Measurements from ENCODE around the gene ZNF732.
"Not testable (repeated sequence)": the region's sequence is repeated elsewhere in the genome, so short reads cannot be mapped to it uniquely, and the experiment has no call there.

Gene ZNF732

GRCh38 chr4:314296-314903, 9.1 kb upstream of the ZNF732 start:
- H3K36me3 ChIP-seq (ENCODE audit: insufficient read depth, low read length), result no peaks in the 10 kb centered on the region; the same call in 1 of the 2 replicates
- no peak overlapping the region for H3K4me2 ChIP-seq (ENCODE audit: low read length)
- H3K4me3 ChIP-seq (ENCODE audit: low read depth, low read length, poor library complexity, severe bottlenecking), result no peak overlapping the region
- no peaks in the 10 kb centered on the region for H4K20me1 ChIP-seq (ENCODE audit: insufficient read depth, low read length)
- no peaks in the 10 kb centered on the region for H3K9me2 ChIP-seq (ENCODE audit: low read depth, low read length)
- no peaks in the 10 kb centered on the region for H3K9me3 ChIP-seq (ENCODE audit: low read length)
- H2AFZ ChIP-seq (ENCODE audit: low read length), result no peak overlapping the region
- H3K9ac ChIP-seq (ENCODE audit: low read length), result no peak overlapping the region
- no peak for TF ChIP-seq EZH2 (IDR thresholded peaks at IDR 0.05; ENCODE audit: borderline replicate concordance, low read length)
- no peak for TF ChIP-seq CTCF (IDR thresholded peaks at IDR 0.05; ENCODE audit: low read length)
- no peaks in the 10 kb centered on the region for H3F3A ChIP-seq (ENCODE audit: insufficient read depth, low read length)
- no peaks in the 10 kb centered on the region for H3K79me2 ChIP-seq (ENCODE audit: insufficient read depth, low read length)
- H3K27ac ChIP-seq (ENCODE audit: low read depth, low read length, poor library complexity, severe bottlenecking), result peak overlapping the region; percentile 63
- H3K27me3 ChIP-seq (ENCODE audit: insufficient read depth, low read length), result no peaks in the 10 kb centered on the region
- H3K4me1 ChIP-seq (ENCODE audit: insufficient read depth, low read length, severe bottlenecking), result peaks cover 15% of the 10 kb centered on the region

GRCh38 chr4:309807-310206, 4.5 kb upstream of the ZNF732 start:
- no peaks in the 10 kb centered on the region for H3K9me2 ChIP-seq (ENCODE audit: low read depth, low read length)
- H3K27ac ChIP-seq (ENCODE audit: low read depth, low read length, poor library complexity, severe bottlenecking), result no peak overlapping the region
- H3K27me3 ChIP-seq (ENCODE audit: insufficient read depth, low read length), result no peaks in the 10 kb centered on the region
- H3F3A ChIP-seq (ENCODE audit: insufficient read depth, low read length), result no peaks in the 10 kb centered on the region
- no peak overlapping the region for H2AFZ ChIP-seq (ENCODE audit: low read length)
- H3K4me3 ChIP-seq (ENCODE audit: low read depth, low read length, poor library complexity, severe bottlenecking), result no peak overlapping the region
- H3K79me2 ChIP-seq (ENCODE audit: insufficient read depth, low read length), result no peaks in the 10 kb centered on the region
- H3K9me3 ChIP-seq (ENCODE audit: low read length), result no peaks in the 10 kb centered on the region
- H3K36me3 ChIP-seq (ENCODE audit: insufficient read depth, low read length), result no peaks in the 10 kb centered on the region; the same call in 1 of the 2 replicates
- TF ChIP-seq CTCF (IDR thresholded peaks at IDR 0.05; ENCODE audit: low read length), result no peak
- TF ChIP-seq EZH2 (IDR thresholded peaks at IDR 0.05; ENCODE audit: borderline replicate concordance, low read length), result no peak
- no peak overlapping the region for H3K9ac ChIP-seq (ENCODE audit: low read length)
- H4K20me1 ChIP-seq (ENCODE audit: insufficient read depth, low read length), result no peaks in the 10 kb centered on the region
- H3K4me1 ChIP-seq (ENCODE audit: insufficient read depth, low read length, severe bottlenecking), result peaks cover 40% of the 10 kb centered on the region
- no peak overlapping the region for H3K4me2 ChIP-seq (ENCODE audit: low read length)

- H3F3A ChIP-seq (ENCODE audit: insufficient read depth, low read length), result no peaks in the 10 kb centered on the region
- TF ChIP-seq CTCF (IDR thresholded peaks at IDR 0.05; ENCODE audit: low read length) (no peak), EZH2 (IDR thresholded peaks at IDR 0.05; ENCODE audit: borderline replicate concordance, low read length) (no peak)
- no peaks in the 10 kb centered on the region for H3K9me3 ChIP-seq (ENCODE audit: low read length)
- no peaks in the 10 kb centered on the region for H4K20me1 ChIP-seq (ENCODE audit: insufficient read depth, low read length)
- H3K79me2 ChIP-seq (ENCODE audit: insufficient read depth, low read length), result no peaks in the 10 kb centered on the region
- no peaks in the 10 kb centered on the region for H3K27me3 ChIP-seq (ENCODE audit: insufficient read depth, low read length)
- H2AFZ ChIP-seq (ENCODE audit: low read length), result no peak overlapping the region
- peak overlapping the region; percentile 94 for H3K27ac ChIP-seq (ENCODE audit: low read depth, low read length, poor library complexity, severe bottlenecking)
- H3K4me1 ChIP-seq (ENCODE audit: insufficient read depth, low read length, severe bottlenecking), result peaks cover 26% of the 10 kb centered on the region
- H3K4me2 ChIP-seq (ENCODE audit: low read length), result peak overlapping the region; percentile 9; the same call in 1 of the 2 replicates
- no peaks in the 10 kb centered on the region for H3K36me3 ChIP-seq (ENCODE audit: insufficient read depth, low read length)
- H3K9ac ChIP-seq (ENCODE audit: low read length), result no peak overlapping the region; the same call in 1 of the 2 replicates
- H3K9me2 ChIP-seq (ENCODE audit: low read depth, low read length), result no peaks in the 10 kb centered on the region
- H3K4me3 ChIP-seq (ENCODE audit: low read depth, low read length, poor library complexity, severe bottlenecking), result no peak overlapping the region
These were observed 1.3 kb upstream of the ZNF732 start for GRCh38 chr4:306551-306961.

- not testable (repeated sequence) for H2AFZ ChIP-seq (ENCODE audit: low read length); H3K4me3 ChIP-seq (ENCODE audit: low read depth, low read length, poor library complexity, severe bottlenecking); H3K27ac ChIP-seq (ENCODE audit: low read depth, low read length, poor library complexity, severe bottlenecking); H3K9me2 ChIP-seq (ENCODE audit: low read depth, low read length); H3K9ac ChIP-seq (ENCODE audit: low read length); H3F3A ChIP-seq (ENCODE audit: insufficient read depth, low read length); H3K27me3 ChIP-seq (ENCODE audit: insufficient read depth, low read length); H3K36me3 ChIP-seq (ENCODE audit: insufficient read depth, low read length); H3K9me3 ChIP-seq (ENCODE audit: low read length); H3K79me2 ChIP-seq (ENCODE audit: insufficient read depth, low read length); H3K4me2 ChIP-seq (ENCODE audit: low read length); H4K20me1 ChIP-seq (ENCODE audit: insufficient read depth, low read length)
- H3K4me1 ChIP-seq (ENCODE audit: insufficient read depth, low read length, severe bottlenecking), result peaks cover 26% of the 10 kb centered on the region
These were observed 758 bp downstream of the ZNF732 start for GRCh38 chr4:304516-304915.

Measured in OCI-LY1 (cell line).